Loucy (cell line): Measurements from ENCODE around the gene ZNF865.

Experiments used
- H2AFZ ChIP-seq: fragments of 200-600 bp; sonication (generic); 2 replicates; pipeline ENCODE4 v1.6.0; 2016; ENCODE audit warnings: antibody characterized with exemption, mild to moderate bottlenecking, low read length, moderate library complexity
- H3F3A ChIP-seq: fragments of 200-600 bp; 2 replicates; pipeline ENCODE4 v1.6.0; 2016; ENCODE audit warnings: antibody characterized with exemption, low read depth, mild to moderate bottlenecking
- H3K27me3 ChIP-seq: fragments of 200-600 bp; sonication (generic); 2 replicates; pipeline ENCODE4 v1.6.1; 2014; ENCODE audit warnings: low read length, mild to moderate bottlenecking; ENCODE audit not compliant: insufficient read depth, poor library complexity, severe bottlenecking
- H3K36me3 ChIP-seq: fragments of 200-600 bp; sonication (generic); 2 replicates; pipeline ENCODE4 v1.6.1; 2016; ENCODE audit warnings: low read length; ENCODE audit not compliant: insufficient read depth
- H3K4me1 ChIP-seq: fragments of 200-600 bp; sonication (generic); 2 replicates; pipeline ENCODE4 v1.5.1; 2014; ENCODE audit warnings: low read length, mild to moderate bottlenecking; ENCODE audit not compliant: insufficient read depth, poor library complexity, severe bottlenecking
- H3K4me2 ChIP-seq: fragments of 200-600 bp; sonication (generic); 2 replicates; pipeline ENCODE4 v1.6.0; 2014; ENCODE audit warnings: antibody characterized with exemption, low read length, low read depth, mild to moderate bottlenecking; ENCODE audit not compliant: poor library complexity, severe bottlenecking
- H3K4me3 ChIP-seq: fragments of 200-600 bp; sonication (generic); 2 replicates; pipeline ENCODE4 v1.5.1; 2014; ENCODE audit warnings: low read length, mild to moderate bottlenecking, mixed read lengths; ENCODE audit not compliant: poor library complexity, severe bottlenecking
- H3K79me2 ChIP-seq: fragments of 200-600 bp; sonication (generic); 2 replicates; pipeline ENCODE4 v1.6.1; 2014; ENCODE audit warnings: low read length; ENCODE audit not compliant: insufficient read depth
- H3K9ac ChIP-seq: fragments of 200-600 bp; sonication (generic); 2 replicates; pipeline ENCODE4 v1.6.0; 2014; ENCODE audit warnings: mild to moderate bottlenecking, low read depth, low read length, moderate library complexity; ENCODE audit not compliant: poor library complexity, severe bottlenecking
- H3K9me2 ChIP-seq: fragments of 200-600 bp; sonication (generic); replicated peaks from 2 replicates; pipeline ENCODE4 v1.6.1; 2016; ENCODE audit warnings: low read depth, low read length, mixed read lengths
- H3K9me3 ChIP-seq: fragments of 200-600 bp; sonication (generic); 2 replicates; pipeline ENCODE4 v1.6.1; 2014; ENCODE audit warnings: mild to moderate bottlenecking, antibody characterized with exemption, low read length, low read depth; ENCODE audit not compliant: insufficient read depth
- H4K20me1 ChIP-seq: fragments of 200-600 bp; sonication (generic); 2 replicates; pipeline ENCODE4 v1.6.0; 2014; ENCODE audit warnings: antibody characterized with exemption, low read length, mild to moderate bottlenecking; ENCODE audit not compliant: insufficient read depth, poor library complexity, severe bottlenecking
- CTCF ChIP-seq: fragments of 200-600 bp; sonication (generic); conservative IDR thresholded peaks from 2 replicates; pipeline ENCODE4 v1.5.1; 2014; ENCODE audit warnings: mild to moderate bottlenecking, antibody characterized with exemption, low read length
- EZH2phosphoT487 ChIP-seq: fragments of 200-600 bp; IDR thresholded peaks from 2 replicates; pipeline ENCODE4 v1.6.1; 2018; ENCODE audit warnings: antibody characterized with exemption, mild to moderate bottlenecking, moderate library complexity, borderline replicate concordance

ZNF865 gene

GRCh38 chr19:55648585-55649267 lies 43.3 kb downstream of the ZNF865 start:
- peak overlapping the region; percentile 75 for H3K4me3 ChIP-seq
- H3K9me2 ChIP-seq: no peaks in the 10 kb centered on the region
- H3K4me1 ChIP-seq: peaks cover 16% of the 10 kb centered on the region
- H4K20me1 ChIP-seq: peaks cover 4% of the 10 kb centered on the region
- no peaks in the 10 kb centered on the region for H3K9me3 ChIP-seq
- H3F3A ChIP-seq: no peaks in the 10 kb centered on the region
- H3K4me2 ChIP-seq: peak overlapping the region; percentile 99
- peak overlapping the region; percentile 87 for H3K9ac ChIP-seq
- no peaks in the 10 kb centered on the region for H3K27me3 ChIP-seq
- TF ChIP-seq EZH2phosphoT487 (no peak), CTCF (no peak)
- H2AFZ ChIP-seq: peak overlapping the region; percentile 76
- H3K79me2 ChIP-seq: peaks cover 41% of the 10 kb centered on the region
- no peaks in the 10 kb centered on the region; the same call in 1 of the 2 replicates for H3K36me3 ChIP-seq

GRCh38 chr19:55649268-55650125 lies 44.0 kb downstream of the ZNF865 start:
- H4K20me1 ChIP-seq: peaks cover under 1% of the 10 kb centered on the region
- peaks cover 14% of the 10 kb centered on the region for H3K4me1 ChIP-seq
- H3K79me2 ChIP-seq: peaks cover 34% of the 10 kb centered on the region
- H3K4me2 ChIP-seq: peak overlapping the region; percentile 99
- H3K9me2 ChIP-seq: no peaks in the 10 kb centered on the region
- TF ChIP-seq EZH2phosphoT487 (no peak), CTCF (no peak)
- H3K9ac ChIP-seq: peak overlapping the region; percentile 87
- no peaks in the 10 kb centered on the region for H3K27me3 ChIP-seq
- H3K4me3 ChIP-seq: peak overlapping the region; percentile 75
- H3K9me3 ChIP-seq: no peaks in the 10 kb centered on the region
- H2AFZ ChIP-seq: no peak overlapping the region
- H3K36me3 ChIP-seq: no peaks in the 10 kb centered on the region; the same call in 1 of the 2 replicates
- H3F3A ChIP-seq: no peaks in the 10 kb centered on the region

GRCh38 chr19:55650126-55650557 lies 44.7 kb downstream of the ZNF865 start:
- Histone ChIP-seq H3K79me2 (peaks cover 29% of the 10 kb centered on the region; the same call in 1 of the 2 replicates), H3K4me2 (no peak overlapping the region), H3K9ac (no peak overlapping the region), H2AFZ (no peak overlapping the region), H3K4me3 (no peak overlapping the region), H3K4me1 (peaks cover 10% of the 10 kb centered on the region), H3K27me3 (peaks cover 3% of the 10 kb centered on the region), H3F3A (no peaks in the 10 kb centered on the region), H4K20me1 (no peaks in the 10 kb centered on the region), H3K9me2 (no peaks in the 10 kb centered on the region), H3K9me3 (no peaks in the 10 kb centered on the region), H3K36me3 (no peaks in the 10 kb centered on the region)
- TF ChIP-seq CTCF (no peak), EZH2phosphoT487 (no peak)
